Pancreas (tissue), 10 donors: Measurements from ENCODE around the gene TNFRSF14. TPM values are rescaled to one million over a fixed set of nuclear protein-coding genes. Genes with fewer than 3 reads are reported as not detected.

ENCODE experiments used
- ATAC-seq, 4 donors: fragments of 200-7000 bp; cut with Tn5 transposase; one replicate each; pipeline versions ENCODE4 v1.8.0 to v1.9.1; 2020; ENCODE audit warnings: mild to moderate bottlenecking in 4 of 4, moderate library complexity in 4 of 4
- DNase-seq, 6 donors: peaks; one replicate each; pipeline ENCODE4 v3.0.0-alpha.2; 2020
- FAIRE-seq: peaks from 2 replicates; lab custom pipeline; 2012; peaks lifted over from hg19 to GRCh38; lab: Jason Lieb, UNC
- H3K27ac ChIP-seq, 4 donors: fragments of 200-600 bp; sonication (generic); 1 replicate in 3 of 4; 2 replicates in 1 of 4; pipeline versions ENCODE4 v1.5.0 to v1.8.0; 2020
- H3K27me3 ChIP-seq, 4 donors: fragments of 200-600 bp; one replicate each; pipeline ENCODE4 v1.8.0; 2021
- H3K36me3 ChIP-seq, 3 donors: fragments of 200-600 bp; sonication (generic) in 1 of 3; one replicate each; pipeline versions ENCODE4 v1.5.0 to v1.8.0; 2020 to 2021
- H3K4me1 ChIP-seq, 3 donors: fragments of 200-600 bp; one replicate each; pipeline ENCODE4 v1.8.0; 2021
- H3K4me3 ChIP-seq, 4 donors: fragments of 200-600 bp; sonication (generic) in 2 of 4; one replicate each; pipeline versions ENCODE4 v1.5.0 to v1.8.0; 2020 to 2021
- H3K9me3 ChIP-seq, 4 donors: fragments of 200-600 bp; one replicate each; pipeline ENCODE4 v1.8.0; 2021
- WGBS, 2 donors: extraction: QIAGEN DNeasy Blood & Tissue Kit; methylation state at CpG; one replicate each; pipeline ENCODE4 v1.1.7; 2013; 5-methylcytosine and 5-hydroxymethylcytosine counted together
- intact Hi-C, 3 donors: fragments of 100-400 bp; cut with DNase I; formaldehyde crosslinking; loops; one replicate each; pipeline versions ENCODE4 v1.11.1 to v1.14.2; 2022
- polyA plus RNA-seq, 2 donors: library from polyadenylated mRNA; stranded (reverse); fragments of 200-250 nt; gene quantifications; one replicate each; pipeline ENCODE4 v1.2.3, GENCODE V29; 2013
- total RNA-seq, 6 donors: library from RNA; stranded (reverse); fragmentation: NEBNext Ultra II Directional in 4 of 6; extraction: Animal tissue kit (Norgen Biotek cat#: 25700) in 4 of 6; gene quantifications; one replicate each; pipeline versions ENCODE4 v1.2.1 to v1.2.4, GENCODE V29; 2021 to 2023
- TF ChIP-seq, protein P1 (sequence below), 4 donors: fragments of 200-600 bp; sonication (generic) in 3 of 4; IDR thresholded peaks; one replicate each; pipeline versions ENCODE4 v1.5.0 to v1.8.0; 2021; ENCODE audit warnings: antibody characterized with exemption in 4 of 4
- donor health status: healthy with polysubstance abuse.
- donor health status: DM: no; HTN: no; CAD: no; lungs with moderate emphysema.
- donor health status: DM: no; HTN: no; CAD: no.
- donor health status: control.
- donor health status: control.
- donor health status: Bipolar disorder and iron deficiency.
- donor health status: DM: yes; HTN: yes; CAD: no.
- donor health status: DM: no; HTN: no; CAD: no.
- donor health status: DM: no; HTN: no; CAD: no.
- donor health status: DM: yes; HTN: yes; CAD: no.

TNFRSF14 gene
- total and polyA plus RNA-seq, 8 donors: 10.3 to 124 (median 24.9) TPM

DNA sequence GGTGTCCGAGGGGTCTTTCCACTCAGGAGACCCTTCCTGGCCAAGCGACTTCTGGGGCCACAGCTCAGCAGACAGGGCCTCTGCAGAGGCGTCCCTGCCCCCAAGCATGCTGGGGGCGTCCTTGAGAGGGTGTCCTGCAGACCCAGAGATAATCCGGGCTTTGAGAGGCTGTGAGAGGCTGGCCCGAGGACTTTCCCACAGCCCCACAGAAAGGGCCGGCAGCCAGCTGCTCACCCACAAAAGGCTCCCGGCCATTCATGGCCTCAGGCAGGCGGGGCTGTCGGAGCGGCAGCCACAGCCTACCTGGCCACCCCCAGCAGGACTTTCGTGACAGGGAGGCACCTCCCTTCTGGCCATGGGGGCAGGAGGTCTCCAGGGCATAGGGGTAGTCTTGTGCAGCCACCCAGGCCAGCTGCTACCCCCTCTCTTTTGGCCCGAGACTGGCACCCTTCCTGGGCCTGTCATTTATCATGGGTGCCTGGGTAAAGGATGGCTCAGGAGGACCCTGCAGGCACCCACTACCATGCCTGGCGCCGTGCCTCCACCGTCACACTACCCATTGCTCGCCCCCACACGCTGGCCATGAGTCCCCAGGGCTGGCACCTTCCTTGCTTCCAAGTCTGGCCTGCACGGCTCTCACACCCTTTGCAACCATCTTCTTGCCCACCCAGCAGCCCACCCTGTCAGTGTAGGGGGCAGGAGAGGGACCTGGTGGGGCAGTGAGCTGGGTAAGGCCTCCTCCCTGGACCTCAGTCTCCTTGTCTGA is 11.1 kb upstream of the TNFRSF14 start:
- DNase-seq: peak in 2 of 6 donors; percentile 51 to 69
- H3K27ac ChIP-seq: peak overlapping the region in 3 of 4 donors; percentile 28 to 83 (median 45)
- FAIRE-seq: no peak
- no peaks in the 10 kb centered on the region for H3K36me3 ChIP-seq
- peaks cover 6 to 22% (median 20%) of the 10 kb centered on the region in 3 donors for H3K4me1 ChIP-seq
- H3K4me3 ChIP-seq: no peak overlapping the region
- 45 to 49% methylated on average over 19 of the region's 19 CpGs for WGBS, 2 donors
- ATAC-seq: no peak
- TF ChIP-seq, protein P1, sequence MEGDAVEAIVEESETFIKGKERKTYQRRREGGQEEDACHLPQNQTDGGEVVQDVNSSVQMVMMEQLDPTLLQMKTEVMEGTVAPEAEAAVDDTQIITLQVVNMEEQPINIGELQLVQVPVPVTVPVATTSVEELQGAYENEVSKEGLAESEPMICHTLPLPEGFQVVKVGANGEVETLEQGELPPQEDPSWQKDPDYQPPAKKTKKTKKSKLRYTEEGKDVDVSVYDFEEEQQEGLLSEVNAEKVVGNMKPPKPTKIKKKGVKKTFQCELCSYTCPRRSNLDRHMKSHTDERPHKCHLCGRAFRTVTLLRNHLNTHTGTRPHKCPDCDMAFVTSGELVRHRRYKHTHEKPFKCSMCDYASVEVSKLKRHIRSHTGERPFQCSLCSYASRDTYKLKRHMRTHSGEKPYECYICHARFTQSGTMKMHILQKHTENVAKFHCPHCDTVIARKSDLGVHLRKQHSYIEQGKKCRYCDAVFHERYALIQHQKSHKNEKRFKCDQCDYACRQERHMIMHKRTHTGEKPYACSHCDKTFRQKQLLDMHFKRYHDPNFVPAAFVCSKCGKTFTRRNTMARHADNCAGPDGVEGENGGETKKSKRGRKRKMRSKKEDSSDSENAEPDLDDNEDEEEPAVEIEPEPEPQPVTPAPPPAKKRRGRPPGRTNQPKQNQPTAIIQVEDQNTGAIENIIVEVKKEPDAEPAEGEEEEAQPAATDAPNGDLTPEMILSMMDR (IDR thresholded peaks at IDR 0.05): no peak
- intact Hi-C loops: loop anchor here in 2 of 3 donors (5.0 kb wide), 1 partner anchor 128 kb away; no protein-coding TSS in a partner anchor
- H3K9me3 ChIP-seq: no peaks in the 10 kb centered on the region
- H3K27me3 ChIP-seq: no peaks in the 10 kb centered on the region

- TF ChIP-seq, protein P1 (IDR thresholded peaks at IDR 0.05): no peak
- no peaks in the 10 kb centered on the region for H3K27me3 ChIP-seq
- H3K36me3 ChIP-seq: no peaks in the 10 kb centered on the region
- intact Hi-C loops: loop anchor here in 2 of 3 donors (5.0 kb wide), 1 partner anchor 129 kb away; no protein-coding TSS in a partner anchor
- H3K4me1 ChIP-seq: peaks cover 6 to 22% (median 20%) of the 10 kb centered on the region in 3 donors
- peak overlapping the region; percentile 16 to 67 (median 47) for H3K4me3 ChIP-seq
- peak; percentile 66 to 73 (median 70) for ATAC-seq
- H3K9me3 ChIP-seq: no peaks in the 10 kb centered on the region
- peak in 5 of 6 donors; percentile 90 to 96 (median 93) for DNase-seq
- 3 to 8% methylated on average over 16 to 37 of the region's 43 CpGs for WGBS, 2 donors
- H3K27ac ChIP-seq: peak overlapping the region; percentile 73 to 97 (median 84)
- no peak for FAIRE-seq
Measured at GRCh38 chr1:2545754-2546514, 10.2 kb upstream of the TNFRSF14 start.

DNA sequence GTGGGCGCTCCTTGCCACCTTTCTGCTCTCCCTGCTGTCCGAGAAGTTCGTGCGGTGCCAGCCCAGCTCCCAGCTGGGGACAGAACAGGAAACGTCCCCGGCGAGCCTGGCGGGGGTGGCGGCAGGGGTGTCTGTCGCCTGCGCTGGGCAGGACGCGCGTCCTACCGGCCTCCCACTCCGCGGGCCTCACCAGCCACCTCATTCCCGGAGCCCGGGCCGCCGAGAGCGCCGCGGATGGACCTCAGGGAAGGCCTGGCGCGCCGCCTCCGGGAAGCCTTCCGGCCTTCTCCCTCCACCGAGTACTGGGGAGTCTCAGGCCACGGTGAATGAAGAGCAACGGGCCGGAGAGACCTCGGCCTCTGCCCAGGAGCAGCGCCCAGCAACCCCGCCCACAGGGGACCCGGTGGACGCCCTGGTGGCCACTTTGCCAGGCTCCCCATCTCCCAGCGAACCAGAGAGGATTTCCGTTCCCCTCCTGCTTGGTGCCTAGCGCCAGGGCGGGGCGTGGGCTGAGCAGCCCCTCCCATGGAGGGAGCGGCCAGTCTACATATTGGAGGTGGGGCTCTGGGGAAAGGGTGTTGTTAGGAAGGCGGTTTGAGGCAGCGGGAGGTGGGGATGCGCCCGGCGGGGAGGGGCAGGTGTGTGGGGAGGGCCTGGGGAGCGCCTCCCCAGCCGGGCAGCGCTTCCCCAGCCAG is 9.5 kb upstream of the TNFRSF14 start:
- Histone ChIP-seq H3K4me1 (peaks cover 6 to 22% (median 20%) of the 10 kb centered on the region in 3 donors), H3K36me3 (no peaks in the 10 kb centered on the region), H3K4me3 (peak overlapping the region; percentile 16 to 67 (median 47)), H3K27me3 (no peaks in the 10 kb centered on the region), H3K9me3 (no peaks in the 10 kb centered on the region), H3K27ac (peak overlapping the region; percentile 73 to 97 (median 90))
- intact Hi-C loops: loop anchor here in 2 of 3 donors (5.0 kb wide), 1 partner anchor 129 kb away; no protein-coding TSS in a partner anchor
- ATAC-seq: peak; percentile 64 to 75 (median 69)
- TF ChIP-seq, protein P1 (IDR thresholded peaks at IDR 0.05): peak in 2 of 4 donors; percentile 7 to 10
- peak in 5 of 6 donors; percentile 80 to 88 (median 84) for DNase-seq
- 1 to 3% methylated on average over 45 to 52 of the region's 52 CpGs for WGBS, 2 donors
- FAIRE-seq: no peak

DNA sequence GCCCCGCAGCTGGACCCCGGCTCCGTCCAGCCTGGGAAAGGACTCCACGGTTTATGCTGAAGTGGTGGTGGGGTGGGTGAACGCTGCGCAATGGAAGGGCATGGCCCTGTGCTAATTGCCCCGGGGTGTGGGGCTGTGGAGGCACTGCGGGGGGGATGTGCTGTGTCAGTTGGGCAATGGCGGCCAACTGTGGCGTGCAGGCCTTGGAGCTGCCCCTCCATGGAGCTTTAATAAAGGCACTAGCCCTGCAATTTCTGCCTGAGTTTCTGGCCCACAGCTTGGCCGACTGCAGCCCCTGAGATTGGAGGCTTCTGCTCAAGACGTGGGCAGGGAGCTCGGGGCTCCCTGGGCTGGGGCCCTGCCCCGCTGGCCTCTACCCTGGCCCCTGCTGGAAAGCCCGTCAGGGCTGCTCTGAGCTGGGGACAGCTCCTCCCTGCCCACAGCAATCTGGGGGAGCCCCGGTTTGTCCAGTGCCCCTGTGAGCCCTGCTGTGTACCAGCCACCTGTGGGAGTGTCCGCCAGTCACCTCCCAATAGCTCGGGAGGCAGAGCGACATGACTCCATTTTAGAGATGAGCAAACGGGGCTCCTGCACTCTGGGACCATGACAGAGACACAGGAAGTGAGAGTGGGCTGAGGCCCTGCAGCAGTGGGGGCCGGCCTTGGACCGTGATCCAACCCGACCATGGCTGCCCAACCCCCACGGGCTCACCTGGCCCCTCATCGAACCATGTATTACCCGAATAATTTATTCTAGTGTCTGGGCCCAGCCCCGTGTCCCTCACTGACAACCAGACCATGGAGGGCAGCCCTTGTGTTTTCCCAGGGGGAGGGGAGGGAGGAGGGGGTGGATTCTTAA is 8.7 kb upstream of the TNFRSF14 start:
- FAIRE-seq (no peak), DNase-seq (peak in 2 of 6 donors; percentile 40 to 53), ATAC-seq (no peak)
- Histone ChIP-seq H3K36me3 (no peaks in the 10 kb centered on the region), H3K27me3 (no peaks in the 10 kb centered on the region), H3K4me3 (peak overlapping the region in 3 of 4 donors; percentile 5 to 67 (median 54)), H3K9me3 (no peaks in the 10 kb centered on the region), H3K27ac (peak overlapping the region; percentile 73 to 97 (median 90)), H3K4me1 (peaks cover 6 to 22% (median 20%) of the 10 kb centered on the region in 3 donors)
- 19 to 32% methylated on average over 27 of the region's 27 CpGs for WGBS, 2 donors
- TF ChIP-seq, protein P1 (IDR thresholded peaks at IDR 0.05): no peak
- intact Hi-C loops: loop anchor here in 2 of 3 donors (5.0 kb wide), 1 partner anchor 130 kb away; no protein-coding TSS in a partner anchor
